A673 (cell line): ENCODE results near the gene BMERB1. TPM values are rescaled to one million over a fixed set of nuclear protein-coding genes. Genes with fewer than 3 reads are reported as not detected.

Source experiments
- BruUV-seq: library from RNA; stranded (reverse); fragments of 400-500 nt; replicated peaks from 2 replicates; lab custom pipeline; 2021; lab: Mats Ljungman, UMichigan
- CTCF ChIA-PET: fragments of 300-600 bp; sonication (Branson Sonifier 250); formaldehyde crosslinking; loops from one replicate; lab custom pipeline; 2022; ENCODE audit warnings: antibody characterized with exemption; lab: Charles Lee
- POLR2A ChIA-PET: fragments of 300-600 bp; sonication (Branson Sonifier 250); formaldehyde crosslinking; loops from one replicate; lab custom pipeline; 2022; ENCODE audit warnings: antibody characterized with exemption; ENCODE audit not compliant: low non-redundant PET; lab: Charles Lee
- DNase-seq: peaks from one replicate; pipeline ENCODE4 v3.0.0-alpha.2; 2015; ENCODE audit warnings: low spot score
- H3K27ac ChIP-seq: fragments of 200-600 bp; sonication (generic); 2 replicates; pipeline ENCODE4 v1.5.1; 2016; ENCODE audit warnings: mixed run types, low read depth, mild to moderate bottlenecking, mixed read lengths, antibody characterized with exemption, low read length; ENCODE audit not compliant: poor library complexity, severe bottlenecking
- H3K27me3 ChIP-seq: fragments of 200-600 bp; sonication (generic); replicated peaks from 2 replicates; pipeline ENCODE4 v1.6.1; 2017; ENCODE audit warnings: mixed run types, low read depth, mild to moderate bottlenecking, mixed read lengths, antibody characterized with exemption, low read length; ENCODE audit not compliant: insufficient read depth, poor library complexity
- H3K36me3 ChIP-seq: fragments of 200-600 bp; sonication (generic); 2 replicates; pipeline ENCODE4 v1.6.1; 2016; ENCODE audit warnings: mixed run types, mild to moderate bottlenecking, mixed read lengths, antibody characterized with exemption, low read length; ENCODE audit not compliant: insufficient read depth, poor library complexity, severe bottlenecking
- H3K4me1 ChIP-seq: fragments of 200-600 bp; sonication (generic); 2 replicates; pipeline ENCODE4 v1.6.1; 2017; ENCODE audit warnings: mixed run types, mild to moderate bottlenecking, mixed read lengths, antibody characterized with exemption, low read length; ENCODE audit not compliant: insufficient read depth, poor library complexity, severe bottlenecking
- H3K4me3 ChIP-seq: fragments of 200-600 bp; sonication (generic); 2 replicates; pipeline ENCODE4 v1.5.1; 2016; ENCODE audit warnings: low read depth, mixed run types, mild to moderate bottlenecking, mixed read lengths, low read length; ENCODE audit not compliant: poor library complexity, severe bottlenecking
- H3K9me3 ChIP-seq: fragments of 200-600 bp; sonication (generic); 2 replicates; pipeline ENCODE4 v1.6.1; 2016; ENCODE audit warnings: mixed run types, low read depth, mild to moderate bottlenecking, mixed read lengths, antibody characterized with exemption, low read length; ENCODE audit not compliant: poor library complexity, severe bottlenecking
- EZH2 ChIP-seq: fragments of 200-600 bp; sonication (generic); IDR thresholded peaks from 2 replicates; pipeline ENCODE4 v1.6.1; 2017; ENCODE audit warnings: borderline replicate concordance, low read depth, mild to moderate bottlenecking, mixed read lengths, antibody characterized with exemption, low read length; ENCODE audit not compliant: poor library complexity, severe bottlenecking
- intact Hi-C: fragments of 100-400 bp; cut with micrococcal nuclease; formaldehyde crosslinking; loops from one replicate; pipeline ENCODE4 v1.10.0; 2022; ENCODE audit not compliant: unreplicated experiment
- total RNA-seq: library from RNA; stranded (reverse); gene quantifications from 2 replicates; pipeline ENCODE4 v1.2.3, GENCODE V29; 2021
- TF ChIP-seq, protein P1 (sequence below): fragments of 300-800, 200-600 bp; sonication (generic); conservative IDR thresholded peaks from 2 replicates; pipeline ENCODE4 v1.5.1; 2017; ENCODE audit warnings: low read depth, mild to moderate bottlenecking, antibody characterized with exemption, low read length, moderate library complexity, mixed read lengths

The BMERB1 gene
- total RNA-seq, 1 experiment from 2014 or later = 11.5 TPM

- Histone ChIP-seq H3K27me3 (no peaks in the 10 kb centered on the region), H3K4me1 (no peaks in the 10 kb centered on the region), H3K4me3 (no peak overlapping the region), H3K9me3 (no peaks in the 10 kb centered on the region), H3K36me3 (no peaks in the 10 kb centered on the region), H3K27ac (no peak overlapping the region)
- ChIA-PET CTCF (no interaction called here), POLR2A (no interaction called here)
- no peak for DNase-seq
- TF ChIP-seq, protein P1, sequence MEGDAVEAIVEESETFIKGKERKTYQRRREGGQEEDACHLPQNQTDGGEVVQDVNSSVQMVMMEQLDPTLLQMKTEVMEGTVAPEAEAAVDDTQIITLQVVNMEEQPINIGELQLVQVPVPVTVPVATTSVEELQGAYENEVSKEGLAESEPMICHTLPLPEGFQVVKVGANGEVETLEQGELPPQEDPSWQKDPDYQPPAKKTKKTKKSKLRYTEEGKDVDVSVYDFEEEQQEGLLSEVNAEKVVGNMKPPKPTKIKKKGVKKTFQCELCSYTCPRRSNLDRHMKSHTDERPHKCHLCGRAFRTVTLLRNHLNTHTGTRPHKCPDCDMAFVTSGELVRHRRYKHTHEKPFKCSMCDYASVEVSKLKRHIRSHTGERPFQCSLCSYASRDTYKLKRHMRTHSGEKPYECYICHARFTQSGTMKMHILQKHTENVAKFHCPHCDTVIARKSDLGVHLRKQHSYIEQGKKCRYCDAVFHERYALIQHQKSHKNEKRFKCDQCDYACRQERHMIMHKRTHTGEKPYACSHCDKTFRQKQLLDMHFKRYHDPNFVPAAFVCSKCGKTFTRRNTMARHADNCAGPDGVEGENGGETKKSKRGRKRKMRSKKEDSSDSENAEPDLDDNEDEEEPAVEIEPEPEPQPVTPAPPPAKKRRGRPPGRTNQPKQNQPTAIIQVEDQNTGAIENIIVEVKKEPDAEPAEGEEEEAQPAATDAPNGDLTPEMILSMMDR = no peak
- no peak for TF ChIP-seq EZH2
- BruUV-seq = no TSS peak
- intact Hi-C loops = no loop called here
Observed at GRCh38 chr16:15547768-15548096, 113.3 kb downstream of the BMERB1 start.

DNA sequence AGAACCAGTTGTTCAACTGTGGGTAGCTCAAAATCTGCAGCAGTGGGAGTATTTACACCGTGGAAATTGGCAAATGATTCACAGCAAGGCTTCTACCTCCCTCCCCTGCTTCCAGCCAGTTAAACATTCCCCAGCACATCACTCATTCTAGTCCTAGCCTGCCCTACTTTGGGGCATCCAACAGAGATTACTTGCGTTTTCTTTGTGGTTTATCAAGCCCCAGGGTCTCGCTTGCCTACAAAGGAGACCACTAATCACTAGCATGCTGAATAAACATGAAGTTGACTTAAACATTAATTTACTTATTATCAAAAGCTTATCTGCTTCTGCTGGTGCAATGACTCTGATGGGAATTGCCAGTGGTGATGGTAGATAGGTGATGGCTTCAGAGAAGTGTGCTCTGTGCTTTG is 114.1 kb downstream of the BMERB1 start:
- H3K27me3 ChIP-seq = no peaks in the 10 kb centered on the region
- H3K9me3 ChIP-seq = no peaks in the 10 kb centered on the region
- intact Hi-C loops = no loop called here
- no TSS peak for BruUV-seq
- ChIA-PET CTCF (no interaction called here), POLR2A (no interaction called here)
- no peaks in the 10 kb centered on the region for H3K4me1 ChIP-seq
- no peak overlapping the region for H3K27ac ChIP-seq
- DNase-seq = peak; percentile 14
- H3K4me3 ChIP-seq = no peak overlapping the region
- TF ChIP-seq, protein P1 = no peak
- TF ChIP-seq EZH2 = no peak
- no peaks in the 10 kb centered on the region for H3K36me3 ChIP-seq

DNA sequence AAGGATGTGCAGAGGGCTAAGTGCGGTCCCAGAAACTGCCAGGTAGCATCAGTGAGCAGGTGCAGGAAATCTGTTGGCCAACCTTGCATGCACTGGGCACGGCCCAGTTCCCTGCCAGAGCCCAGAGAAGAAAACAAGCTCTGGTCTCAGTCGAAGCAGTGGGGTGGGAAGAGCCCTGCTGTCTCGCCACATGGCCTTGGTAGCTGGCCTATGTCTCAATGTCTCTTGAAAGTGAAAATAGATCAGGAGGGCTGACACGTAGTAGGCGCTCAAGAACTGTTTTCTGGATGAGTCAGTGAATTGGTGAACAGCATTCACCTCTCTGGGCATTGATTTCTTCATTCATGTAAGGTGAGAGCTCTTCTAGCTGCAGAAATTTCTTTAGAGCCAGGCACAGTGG is 118.1 kb downstream of the BMERB1 start:
- no peak overlapping the region for H3K27ac ChIP-seq
- ChIA-PET CTCF (no interaction called here), POLR2A (interaction anchor here (0.6 kb wide), 1 partner anchor 54 kb away, joined by 3 read pairs; no protein-coding TSS in a partner anchor)
- DNase-seq = no peak
- no peak for TF ChIP-seq EZH2
- TF ChIP-seq, protein P1 = no peak
- no peaks in the 10 kb centered on the region for H3K36me3 ChIP-seq
- no TSS peak for BruUV-seq
- intact Hi-C loops = no loop called here
- no peaks in the 10 kb centered on the region for H3K9me3 ChIP-seq
- H3K4me1 ChIP-seq = no peaks in the 10 kb centered on the region
- H3K4me3 ChIP-seq = no peak overlapping the region
- H3K27me3 ChIP-seq = no peaks in the 10 kb centered on the region
